Stimulated activated CD8-positive, alpha-beta memory T cell treated with anti-CD3 and anti-CD28 coated beads, Interleukin-12 subunit alpha, Interleukin-12 subunit beta, amount 100 ng/mL, for 24 hours (primary cell): ENCODE data around the gene INPP5D.
"Not testable (repeated sequence)": the region's sequence is repeated elsewhere in the genome, so short reads cannot be mapped to it uniquely, and the experiment has no call there.

ENCODE experiments used
- DNase-seq: peaks from one replicate; pipeline ENCODE4 v3.0.0-alpha.2; 2020; ENCODE audit errors: extremely low read depth

The INPP5D gene

GRCh38 chr2:233059797-233060500 is at the start of gene INPP5D:
Gene INPP5D (plus strand): TSS chr2:233060342. CDS start chr2:233060479, 137 bp downstream.
- no peak for DNase-seq

DNA sequence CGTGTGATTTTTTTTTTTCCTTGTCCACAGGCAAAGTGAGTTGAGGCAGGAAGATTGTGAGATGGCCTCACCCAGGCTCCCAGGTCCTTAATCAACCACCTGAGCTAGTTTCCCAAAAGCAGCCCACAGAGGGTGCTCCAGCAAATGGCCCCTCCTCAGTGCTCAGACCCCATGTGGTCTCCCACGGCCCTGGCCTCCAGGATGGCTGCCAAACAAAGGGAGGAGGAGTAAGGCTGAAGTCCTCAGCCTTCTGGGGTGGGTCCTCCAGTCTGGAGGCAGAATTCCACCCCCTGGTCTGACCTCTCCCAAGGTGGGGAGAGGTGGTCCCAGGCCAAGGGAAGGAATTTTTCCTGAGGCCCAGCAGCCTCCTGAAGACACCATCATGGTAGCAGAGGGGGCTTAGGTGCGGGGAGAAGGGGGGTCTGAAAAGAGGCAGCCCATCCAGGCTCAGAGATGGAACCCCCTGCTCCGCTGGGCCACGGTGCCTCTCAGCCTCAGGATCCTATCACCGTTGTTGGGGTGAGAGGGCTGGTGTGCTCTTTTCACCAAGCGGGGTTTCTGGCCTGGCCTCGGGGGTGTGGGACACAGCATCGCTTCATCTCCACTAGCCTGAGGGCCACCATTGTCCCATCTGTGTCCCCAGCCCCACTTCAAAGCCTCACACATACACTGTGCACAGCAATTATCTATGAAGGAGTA is 49.4 kb upstream of the INPP5D start:
- DNase-seq, result no peak

- DNase-seq, result no peak
Measured at GRCh38 chr2:233011268-233011650, 48.9 kb upstream of the INPP5D start.

DNA sequence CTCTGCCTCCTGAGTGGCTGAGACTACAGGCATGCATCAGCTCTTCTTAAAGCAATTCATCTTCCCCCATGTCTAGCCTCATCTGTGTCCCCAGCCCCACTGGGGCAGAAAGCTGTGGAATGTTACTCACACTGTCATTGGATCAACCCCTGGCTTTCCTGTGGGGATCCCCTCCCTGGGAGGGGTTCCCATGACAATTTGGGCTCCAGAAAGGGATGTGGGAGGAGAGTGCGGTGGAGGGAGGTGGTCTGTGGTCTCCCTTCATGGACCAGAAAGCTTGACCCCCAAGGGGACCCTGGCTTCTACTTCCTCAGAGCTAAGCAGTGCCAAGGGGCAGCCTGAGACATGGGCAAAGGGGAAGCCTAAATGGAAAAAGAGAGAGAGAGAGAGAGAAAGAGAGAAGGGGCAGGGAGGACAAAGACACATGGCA is 48.4 kb upstream of the INPP5D start:
- DNase-seq, result no peak

DNA sequence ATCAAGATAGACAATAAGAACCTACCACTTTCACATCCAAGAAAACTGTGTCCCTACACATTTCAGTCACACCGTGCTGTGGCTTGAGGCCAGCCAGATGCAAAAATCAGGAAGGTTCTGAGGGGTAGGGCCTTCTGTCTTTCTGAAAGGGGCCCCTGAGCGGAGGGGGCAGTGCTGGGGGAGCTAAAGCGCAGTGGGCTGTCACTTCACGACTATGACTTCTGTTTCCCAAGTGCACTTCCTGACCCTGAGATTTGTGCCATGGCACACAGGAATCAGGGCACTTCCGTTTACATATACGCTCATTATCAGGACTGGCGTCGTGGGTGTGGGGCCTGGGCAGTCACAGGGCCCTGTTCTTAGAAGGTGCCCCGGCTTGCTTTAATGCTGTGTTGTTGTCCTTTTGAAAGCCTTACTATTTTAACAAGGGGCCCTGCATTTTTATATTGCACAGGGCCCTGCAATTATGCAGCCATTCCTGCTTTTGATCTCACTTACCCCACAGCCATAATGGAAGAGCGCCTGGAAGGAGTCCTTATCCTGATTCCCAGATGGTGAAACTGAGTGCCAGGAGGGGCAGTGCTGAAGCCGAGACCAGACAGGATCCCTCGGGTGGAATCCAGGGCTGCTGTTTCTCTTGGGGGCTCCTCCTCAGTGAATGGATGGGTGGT is 47.7 kb upstream of the INPP5D start:
- DNase-seq, result no peak

DNA sequence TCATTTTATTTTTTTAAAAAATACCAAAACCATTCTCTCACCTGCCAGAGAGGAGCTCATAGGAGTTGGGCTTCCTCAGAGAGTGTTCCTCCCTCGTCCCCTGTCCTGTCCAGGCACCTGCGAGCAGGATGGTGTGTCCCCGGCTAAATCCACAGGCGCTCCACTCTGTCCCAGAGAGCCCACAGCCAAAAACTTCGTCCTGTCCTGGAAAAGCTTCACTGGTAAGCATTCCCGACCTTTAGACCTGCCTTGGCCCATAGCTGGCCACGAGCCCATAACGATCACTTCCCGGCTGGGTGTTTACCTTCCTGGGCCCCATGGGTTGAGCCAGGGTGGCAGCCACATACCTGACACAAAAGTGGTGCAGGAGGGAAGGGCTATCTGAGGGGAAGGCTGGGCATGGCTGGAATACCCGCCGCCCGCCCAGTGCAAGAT is 47.1 kb upstream of the INPP5D start, which contains the start of gene NGEF:
TSS of gene NGEF (minus strand) at position 230 of the 435 bp plus-strand sequence. CDS start 38,366 bp downstream, outside the sequence.
- no peak for DNase-seq

GRCh38 chr2:233013650-233014049 is 46.5 kb upstream of the INPP5D start:
- DNase-seq, result no peak

- no peak for DNase-seq
Measured at GRCh38 chr2:233015019-233015645, 45.0 kb upstream of the INPP5D start.

- no peak for DNase-seq
Measured at GRCh38 chr2:233017947-233018346, 42.2 kb upstream of the INPP5D start.

DNA sequence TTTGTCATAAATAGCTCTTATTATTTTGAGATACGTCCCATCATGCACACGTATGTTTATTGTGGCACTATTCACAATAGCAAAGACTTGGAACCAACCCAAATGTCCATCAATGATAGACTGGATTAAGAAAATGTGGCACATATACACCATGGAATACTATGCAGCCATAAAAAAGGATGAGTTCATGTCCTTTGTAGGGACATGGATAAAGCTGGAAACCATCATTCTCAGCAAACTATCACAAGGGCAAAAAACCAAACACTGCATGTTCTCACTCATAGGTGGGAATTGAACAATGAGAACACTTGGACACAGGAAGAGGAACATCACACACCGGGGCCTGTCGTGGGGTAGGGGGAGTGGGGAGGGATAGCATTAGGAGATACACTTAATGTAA is 40.5 kb upstream of the INPP5D start:
- DNase-seq, result not testable (repeated sequence)

DNA sequence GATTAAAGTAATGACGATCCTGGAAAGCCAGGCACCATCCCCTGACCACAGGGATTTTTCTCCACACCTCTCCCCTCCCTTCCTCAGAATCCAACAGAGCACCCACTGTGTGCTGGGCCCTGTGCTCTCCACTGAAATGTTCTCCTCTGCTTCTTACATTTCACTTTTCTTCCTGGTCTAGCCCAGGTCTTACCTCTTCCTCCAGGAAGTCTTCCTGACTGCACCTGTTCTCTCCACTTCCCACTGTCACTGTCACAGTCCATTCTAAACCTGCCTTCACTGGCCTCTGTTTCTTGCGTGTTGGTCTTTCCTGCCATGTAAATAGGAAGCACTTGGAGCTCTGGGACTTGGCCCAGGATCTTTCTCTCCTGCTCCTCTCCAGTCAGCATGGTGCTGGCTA is 39.7 kb upstream of the INPP5D start:
- no peak for DNase-seq

GRCh38 chr2:233021771-233022170 is 38.4 kb upstream of the INPP5D start:
- DNase-seq, result no peak

- DNase-seq, result no peak
Measured at GRCh38 chr2:233022561-233022960, 37.6 kb upstream of the INPP5D start.

DNA sequence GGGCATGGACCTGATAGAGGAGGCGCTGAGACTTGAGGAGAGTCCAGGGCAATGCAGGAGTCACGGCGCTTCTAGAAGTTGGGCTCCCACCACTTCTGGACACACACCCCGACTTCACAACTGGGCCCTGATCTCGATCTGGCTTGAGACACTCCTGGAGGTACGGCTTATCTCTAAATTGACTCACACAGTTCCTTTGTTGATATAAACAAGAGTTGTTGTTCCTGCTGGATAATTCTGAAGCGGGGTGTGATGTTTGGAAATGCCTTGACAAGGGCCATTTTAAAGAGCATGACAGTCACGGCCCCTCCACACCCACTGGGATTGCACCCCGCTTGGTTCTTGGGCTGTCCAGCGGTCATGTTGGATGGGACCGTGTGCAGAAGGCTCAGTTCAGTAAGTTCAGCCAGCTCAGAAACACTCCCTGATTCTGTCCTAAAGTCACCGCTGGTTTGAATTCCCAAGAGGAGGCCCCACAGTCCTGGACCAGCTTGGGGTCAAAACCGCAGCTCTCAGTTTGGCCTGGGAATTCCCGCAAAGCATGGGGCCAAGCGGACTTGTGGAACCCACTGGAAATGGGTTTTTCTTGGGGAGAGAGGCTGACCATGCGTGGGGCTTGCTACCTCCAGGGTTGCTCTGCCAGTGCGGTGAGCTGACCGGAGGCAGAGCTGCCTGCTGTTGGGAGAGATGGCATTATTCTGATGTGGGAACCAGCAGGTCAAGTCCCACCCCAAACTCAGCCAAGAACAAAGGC is 37.0 kb upstream of the INPP5D start:
- DNase-seq, result no peak

- no peak for DNase-seq
Measured at GRCh38 chr2:233023761-233024410, 36.3 kb upstream of the INPP5D start.

GRCh38 chr2:233025706-233026105 is 34.4 kb upstream of the INPP5D start:
- no peak for DNase-seq

- DNase-seq, result no peak
Measured at GRCh38 chr2:233026198-233026813, 33.8 kb upstream of the INPP5D start.

GRCh38 chr2:233029321-233029720 is 30.8 kb upstream of the INPP5D start:
- no peak for DNase-seq

- no peak for DNase-seq
Measured at GRCh38 chr2:233031556-233032500, 28.3 kb upstream of the INPP5D start.
